Choroid plexus epithelial cell (primary cell): Measurements from ENCODE around the gene TSHZ3.

Source experiments
- DNase-seq: peaks from one replicate; pipeline ENCODE4 v3.0.0-alpha.2; 2010; ENCODE audit warnings: low read depth
- H3K4me3 ChIP-seq: 2 replicates; pipeline ENCODE4 v1.5.1; 2011; ENCODE audit warnings: low read depth, mild to moderate bottlenecking, control low read depth, low read length, moderate library complexity
- TF ChIP-seq, protein P1 (sequence below): conservative IDR thresholded peaks from 2 replicates; pipeline ENCODE4 v1.5.1; 2011; ENCODE audit warnings: low read depth, mild to moderate bottlenecking, control low read depth, inconsistent platforms, low read length, moderate library complexity

The TSHZ3 gene

GRCh38 chr19:31249217-31249616 is 100.0 kb downstream of the TSHZ3 start:
- TF ChIP-seq, protein P1, sequence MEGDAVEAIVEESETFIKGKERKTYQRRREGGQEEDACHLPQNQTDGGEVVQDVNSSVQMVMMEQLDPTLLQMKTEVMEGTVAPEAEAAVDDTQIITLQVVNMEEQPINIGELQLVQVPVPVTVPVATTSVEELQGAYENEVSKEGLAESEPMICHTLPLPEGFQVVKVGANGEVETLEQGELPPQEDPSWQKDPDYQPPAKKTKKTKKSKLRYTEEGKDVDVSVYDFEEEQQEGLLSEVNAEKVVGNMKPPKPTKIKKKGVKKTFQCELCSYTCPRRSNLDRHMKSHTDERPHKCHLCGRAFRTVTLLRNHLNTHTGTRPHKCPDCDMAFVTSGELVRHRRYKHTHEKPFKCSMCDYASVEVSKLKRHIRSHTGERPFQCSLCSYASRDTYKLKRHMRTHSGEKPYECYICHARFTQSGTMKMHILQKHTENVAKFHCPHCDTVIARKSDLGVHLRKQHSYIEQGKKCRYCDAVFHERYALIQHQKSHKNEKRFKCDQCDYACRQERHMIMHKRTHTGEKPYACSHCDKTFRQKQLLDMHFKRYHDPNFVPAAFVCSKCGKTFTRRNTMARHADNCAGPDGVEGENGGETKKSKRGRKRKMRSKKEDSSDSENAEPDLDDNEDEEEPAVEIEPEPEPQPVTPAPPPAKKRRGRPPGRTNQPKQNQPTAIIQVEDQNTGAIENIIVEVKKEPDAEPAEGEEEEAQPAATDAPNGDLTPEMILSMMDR, result peak; percentile 22

DNA sequence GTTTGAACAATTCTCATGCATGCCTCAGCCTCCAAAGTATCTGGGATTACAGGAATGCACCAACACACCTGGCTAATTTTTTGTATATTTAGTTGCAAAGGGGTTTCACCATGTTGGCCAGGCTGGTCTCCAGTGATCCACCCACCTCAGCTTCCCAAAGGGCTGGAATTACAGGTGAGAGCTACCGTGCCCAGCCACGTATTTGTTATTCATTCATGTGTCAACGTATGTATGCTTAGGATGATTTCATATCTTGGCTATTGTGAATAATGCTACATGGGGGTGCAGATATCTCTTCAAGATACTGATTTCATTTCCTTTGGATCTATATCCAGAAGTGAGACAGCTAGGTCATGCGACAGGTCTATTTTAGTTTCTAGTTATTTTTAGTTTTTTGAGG is 113.4 kb downstream of the TSHZ3 start:
- H3K4me3 ChIP-seq, result no peak overlapping the region
- no peak for DNase-seq
- TF ChIP-seq, protein P1, result no peak

More at GRCh38 chr19:31249217-31249616, 100.0 kb downstream of the TSHZ3 start:
- no peak overlapping the region for H3K4me3 ChIP-seq
- DNase-seq, result no peak

GRCh38 chr19:31233295-31233800 is 115.9 kb downstream of the TSHZ3 start:
- TF ChIP-seq, protein P1, result no peak
- H3K4me3 ChIP-seq, result no peak overlapping the region
- DNase-seq, result peak; percentile 14

DNA sequence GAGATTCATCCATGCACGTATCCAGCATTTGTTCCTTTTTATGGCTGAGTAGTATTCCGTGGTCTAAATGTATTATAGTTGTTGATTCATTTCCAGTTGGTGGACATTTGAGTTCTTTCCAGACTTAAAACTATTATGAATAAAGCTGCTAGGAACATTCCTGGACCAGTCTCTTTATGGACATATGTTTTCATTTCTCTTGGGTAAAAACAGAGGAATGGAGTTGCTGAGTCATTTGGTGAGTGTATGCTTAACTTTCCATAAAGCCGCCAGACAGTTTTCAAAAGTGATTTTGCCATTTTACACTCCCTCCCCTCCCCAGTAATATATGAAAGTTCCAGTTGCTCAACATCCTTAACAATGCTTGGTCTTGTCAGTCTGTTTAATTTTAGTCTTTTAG is 116.4 kb downstream of the TSHZ3 start:
- peak; percentile 88 for DNase-seq
- TF ChIP-seq, protein P1, result no peak
- no peak overlapping the region for H3K4me3 ChIP-seq

GRCh38 chr19:31232180-31232579 is 117.1 kb downstream of the TSHZ3 start:
- DNase-seq, result peak; percentile 23
- no peak overlapping the region for H3K4me3 ChIP-seq
- TF ChIP-seq, protein P1, result peak; percentile 9

DNA sequence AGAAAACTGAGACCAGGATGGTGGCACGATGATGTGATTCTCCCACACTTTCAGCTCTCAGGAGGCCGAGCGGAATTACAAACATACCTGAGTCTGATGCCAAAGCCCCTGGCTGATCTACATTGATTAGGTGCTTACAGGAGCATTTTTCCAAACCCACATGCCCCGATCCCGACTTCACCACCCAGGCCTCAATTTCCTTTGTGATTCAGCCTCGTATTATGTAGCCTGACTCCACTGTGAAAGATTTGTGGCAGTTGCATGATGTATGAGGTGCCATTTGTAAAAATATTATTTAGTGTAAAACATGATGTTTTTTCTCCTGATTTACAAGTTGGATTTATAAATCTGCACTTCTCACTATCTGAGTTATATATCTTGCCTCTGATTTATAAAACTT is 118.0 kb downstream of the TSHZ3 start:
- TF ChIP-seq, protein P1, result no peak
- no peak for DNase-seq
- no peak overlapping the region for H3K4me3 ChIP-seq

- DNase-seq, result no peak
- TF ChIP-seq, protein P1, result no peak
- no peak overlapping the region for H3K4me3 ChIP-seq
Observed at GRCh38 chr19:31226151-31226935, 122.9 kb downstream of the TSHZ3 start.
